ENCODE measurements around the gene DHRSX.

- TF ChIP-seq TAF15 (IDR thresholded peaks at IDR 0.05; ENCODE audit: low read depth, low read length, poor library complexity, severe bottlenecking) (no peak), ADNP (CRISPR knock-in tag; IDR thresholded peaks at IDR 0.05) (no peak), BORCS8-MEF2B (CRISPR knock-in tag; IDR thresholded peaks at IDR 0.05) (no peak), MED8 (CRISPR knock-in tag; IDR thresholded peaks at IDR 0.05; ENCODE audit: insufficient replicate concordance) (no peak), TRIM24 (CRISPR knock-in tag; IDR thresholded peaks at IDR 0.05) (no peak), ZNF264 (CRISPR knock-in tag; IDR thresholded peaks at IDR 0.05) (no peak), FOXK1 (CRISPR knock-in tag; IDR thresholded peaks at IDR 0.05; ENCODE audit: borderline replicate concordance, low read depth) (no peak), TOE1 (CRISPR knock-in tag; IDR thresholded peaks at IDR 0.05) (no peak), POLR2A (IDR thresholded peaks at IDR 0.05; ENCODE audit: insufficient read depth in 1 of 2, low read depth in 2 of 2, low read length in 2 of 2) (no peak), ZNF484 (CRISPR knock-in tag; IDR thresholded peaks at IDR 0.05; ENCODE audit: borderline replicate concordance, low read depth) (no peak)
Observed at GRCh38 chrX:2414384-2414783, 86.4 kb downstream of the DHRSX start.

Measured in HepG2 (cell line).